ENCODE data around the gene C4BPA. TPM values are rescaled to one million over a fixed set of nuclear protein-coding genes. Genes with fewer than 3 reads are reported as not detected.

C4BPA gene
- total RNA-seq, 1 experiment from 2014 or later, result not detected

DNA sequence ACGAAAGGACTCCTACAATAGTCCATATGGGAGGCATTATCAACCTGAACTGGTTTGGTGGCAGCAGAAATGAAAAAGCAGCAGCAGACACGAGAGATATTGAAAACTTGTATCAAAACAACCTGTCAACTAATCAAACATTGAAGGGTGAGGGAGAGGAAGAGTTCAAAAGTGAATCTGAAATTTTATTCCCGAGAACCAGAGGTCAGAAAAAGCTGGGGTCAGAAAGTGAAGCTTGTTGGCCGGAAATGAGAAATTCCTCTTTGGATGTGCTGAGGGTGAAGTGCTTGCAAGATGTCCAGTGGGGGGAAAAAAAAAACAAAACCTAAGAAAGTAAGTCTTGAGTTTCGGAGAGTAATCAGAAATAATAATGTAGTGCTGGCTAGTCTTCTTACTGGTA is 1.9 kb upstream of the C4BPA start:
- peaks cover 9% of the 10 kb centered on the region for H3K4me1 ChIP-seq (ENCODE audit: insufficient read depth, low read length)
- H2AFZ ChIP-seq (ENCODE audit: low read length), result no peak overlapping the region
- H3K36me3 ChIP-seq (ENCODE audit: low read depth, low read length), result no peaks in the 10 kb centered on the region
- no TSS peak for BruUV-seq (replicated peaks)
- CTCF ChIA-PET, result no interaction called here
- DNase-seq (no peak), ATAC-seq (no peak)
- TF ChIP-seq, protein P1, sequence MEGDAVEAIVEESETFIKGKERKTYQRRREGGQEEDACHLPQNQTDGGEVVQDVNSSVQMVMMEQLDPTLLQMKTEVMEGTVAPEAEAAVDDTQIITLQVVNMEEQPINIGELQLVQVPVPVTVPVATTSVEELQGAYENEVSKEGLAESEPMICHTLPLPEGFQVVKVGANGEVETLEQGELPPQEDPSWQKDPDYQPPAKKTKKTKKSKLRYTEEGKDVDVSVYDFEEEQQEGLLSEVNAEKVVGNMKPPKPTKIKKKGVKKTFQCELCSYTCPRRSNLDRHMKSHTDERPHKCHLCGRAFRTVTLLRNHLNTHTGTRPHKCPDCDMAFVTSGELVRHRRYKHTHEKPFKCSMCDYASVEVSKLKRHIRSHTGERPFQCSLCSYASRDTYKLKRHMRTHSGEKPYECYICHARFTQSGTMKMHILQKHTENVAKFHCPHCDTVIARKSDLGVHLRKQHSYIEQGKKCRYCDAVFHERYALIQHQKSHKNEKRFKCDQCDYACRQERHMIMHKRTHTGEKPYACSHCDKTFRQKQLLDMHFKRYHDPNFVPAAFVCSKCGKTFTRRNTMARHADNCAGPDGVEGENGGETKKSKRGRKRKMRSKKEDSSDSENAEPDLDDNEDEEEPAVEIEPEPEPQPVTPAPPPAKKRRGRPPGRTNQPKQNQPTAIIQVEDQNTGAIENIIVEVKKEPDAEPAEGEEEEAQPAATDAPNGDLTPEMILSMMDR (conservative IDR thresholded peaks at IDR 0.05; ENCODE audit: low read depth, low read length), result no peak
- TF ChIP-seq EZH2 (IDR thresholded peaks at IDR 0.05; ENCODE audit: low read length, unreplicated experiment) (no peak), EZH2phosphoT487 (IDR thresholded peaks at IDR 0.05; ENCODE audit: borderline replicate concordance, low read length) (no peak)
- no peaks in the 10 kb centered on the region for H3F3A ChIP-seq (ENCODE audit: low read length, unreplicated experiment)
- intact Hi-C loops (cut with micrococcal nuclease), result no loop called here
- no peak overlapping the region for H3K4me3 ChIP-seq (ENCODE audit: low read length)
- POLR2A ChIA-PET (ENCODE audit: unreplicated experiment), result interaction anchor here (0.7 kb wide), 1 partner anchor 192 kb away, joined by 5 read pairs; no protein-coding TSS in a partner anchor
- no peaks in the 10 kb centered on the region for H3K79me2 ChIP-seq (ENCODE audit: low read length)
- no peak overlapping the region for H3K9ac ChIP-seq (ENCODE audit: low read length)
- no peaks in the 10 kb centered on the region for H3K9me3 ChIP-seq (ENCODE audit: low read length)
- H3K27me3 ChIP-seq (ENCODE audit: low read length), result peaks cover 36% of the 10 kb centered on the region
- H3K27ac ChIP-seq (ENCODE audit: low read length), result no peak overlapping the region
- H3K4me2 ChIP-seq (ENCODE audit: low read length), result no peak overlapping the region
- H4K20me1 ChIP-seq (ENCODE audit: low read length), result no peaks in the 10 kb centered on the region
- no peaks in the 10 kb centered on the region for H3K9me2 ChIP-seq (replicated peaks; ENCODE audit: low read length)

DNA sequence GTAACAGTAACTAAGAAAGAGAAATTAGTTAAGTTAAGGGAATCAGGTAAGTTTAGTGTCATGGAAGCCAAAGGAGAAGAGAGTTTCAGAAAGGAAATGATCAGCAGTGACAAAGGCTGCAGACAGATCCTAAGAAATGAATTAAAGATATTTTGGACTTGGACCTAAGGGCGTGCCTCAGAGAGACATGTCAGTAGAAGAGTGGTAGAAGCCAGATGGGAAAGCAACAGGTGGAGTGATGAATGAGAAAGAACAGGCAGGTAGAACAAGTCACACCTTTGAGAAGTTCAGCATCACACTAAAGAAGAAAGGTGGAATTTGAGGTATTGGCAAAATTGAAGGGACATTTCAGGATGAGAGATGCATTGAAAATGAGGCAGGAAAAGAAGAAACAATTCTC is 1.4 kb upstream of the C4BPA start:
- Histone ChIP-seq H4K20me1 (ENCODE audit: low read length) (no peaks in the 10 kb centered on the region), H3F3A (ENCODE audit: low read length, unreplicated experiment) (no peaks in the 10 kb centered on the region), H3K27ac (ENCODE audit: low read length) (no peak overlapping the region), H3K4me2 (ENCODE audit: low read length) (no peak overlapping the region), H3K4me3 (ENCODE audit: low read length) (no peak overlapping the region), H3K4me1 (ENCODE audit: insufficient read depth, low read length) (peaks cover 6% of the 10 kb centered on the region), H3K36me3 (ENCODE audit: low read depth, low read length) (no peaks in the 10 kb centered on the region), H3K9me2 (replicated peaks; ENCODE audit: low read length) (no peaks in the 10 kb centered on the region), H3K9ac (ENCODE audit: low read length) (no peak overlapping the region), H3K9me3 (ENCODE audit: low read length) (no peaks in the 10 kb centered on the region), H3K79me2 (ENCODE audit: low read length) (no peaks in the 10 kb centered on the region), H2AFZ (ENCODE audit: low read length) (no peak overlapping the region), H3K27me3 (ENCODE audit: low read length) (peaks cover 36% of the 10 kb centered on the region)
- DNase-seq, result no peak
- ChIA-PET CTCF (no interaction called here), POLR2A (ENCODE audit: unreplicated experiment) (interaction anchor here (0.7 kb wide), 1 partner anchor 192 kb away, joined by 5 read pairs; no protein-coding TSS in a partner anchor)
- no peak for ATAC-seq
- intact Hi-C loops (cut with micrococcal nuclease), result no loop called here
- TF ChIP-seq, protein P1 (conservative IDR thresholded peaks at IDR 0.05; ENCODE audit: low read depth, low read length), result no peak
- TF ChIP-seq EZH2 (IDR thresholded peaks at IDR 0.05; ENCODE audit: low read length, unreplicated experiment) (no peak), EZH2phosphoT487 (IDR thresholded peaks at IDR 0.05; ENCODE audit: borderline replicate concordance, low read length) (no peak)
- BruUV-seq (replicated peaks), result no TSS peak

DNA sequence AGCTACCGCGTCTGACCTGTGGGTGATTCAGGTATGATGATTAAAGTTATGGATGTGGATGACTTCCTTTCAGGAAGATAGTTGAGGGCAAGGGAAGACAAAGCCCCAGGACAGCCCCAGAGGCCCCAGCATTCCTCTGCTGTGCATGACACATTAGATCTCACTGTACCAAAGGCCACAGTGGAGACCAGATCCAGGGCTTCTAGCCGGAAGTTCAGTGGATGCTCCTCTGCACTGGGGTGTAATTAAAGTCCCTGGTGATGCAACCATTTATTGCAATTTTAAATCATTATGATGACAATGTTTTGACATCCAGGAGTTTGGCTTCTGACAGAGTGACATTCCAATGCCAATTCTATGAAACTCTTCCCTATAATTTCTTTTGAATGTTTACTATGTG is 5.0 kb downstream of the C4BPA start:
- peaks cover 17% of the 10 kb centered on the region; the same call in 1 of the 2 replicates for H3K27me3 ChIP-seq (ENCODE audit: low read length)
- H3K4me3 ChIP-seq (ENCODE audit: low read length), result no peak overlapping the region
- intact Hi-C loops (cut with micrococcal nuclease), result no loop called here
- H2AFZ ChIP-seq (ENCODE audit: low read length), result no peak overlapping the region
- no TSS peak for BruUV-seq (replicated peaks)
- no peaks in the 10 kb centered on the region for H3K36me3 ChIP-seq (ENCODE audit: low read depth, low read length)
- TF ChIP-seq, protein P1 (conservative IDR thresholded peaks at IDR 0.05; ENCODE audit: low read depth, low read length), result no peak
- TF ChIP-seq EZH2phosphoT487 (IDR thresholded peaks at IDR 0.05; ENCODE audit: borderline replicate concordance, low read length) (no peak), EZH2 (IDR thresholded peaks at IDR 0.05; ENCODE audit: low read length, unreplicated experiment) (no peak)
- CTCF ChIA-PET, result no interaction called here
- H3K4me1 ChIP-seq (ENCODE audit: insufficient read depth, low read length), result no peaks in the 10 kb centered on the region
- POLR2A ChIA-PET (ENCODE audit: unreplicated experiment), result no interaction called here
- no peaks in the 10 kb centered on the region for H3K9me2 ChIP-seq (replicated peaks; ENCODE audit: low read length)
- no peaks in the 10 kb centered on the region for H3F3A ChIP-seq (ENCODE audit: low read length, unreplicated experiment)
- no peak overlapping the region for H3K27ac ChIP-seq (ENCODE audit: low read length)
- no peak for ATAC-seq
- H3K79me2 ChIP-seq (ENCODE audit: low read length), result no peaks in the 10 kb centered on the region
- no peaks in the 10 kb centered on the region for H3K9me3 ChIP-seq (ENCODE audit: low read length)
- H3K4me2 ChIP-seq (ENCODE audit: low read length), result no peak overlapping the region
- H4K20me1 ChIP-seq (ENCODE audit: low read length), result no peaks in the 10 kb centered on the region
- no peak overlapping the region for H3K9ac ChIP-seq (ENCODE audit: low read length)
- peak; percentile 42 for DNase-seq
